Measurements from ENCODE around the gene CRTC3. TPM values are rescaled to one million over a fixed set of nuclear protein-coding genes. Genes with fewer than 3 reads are reported as not detected.

Gene CRTC3
- total and polyA plus RNA-seq, 2 of the 13 experiments (the other 11 are each of a cell fraction or from before 2014, with no cell fraction given): 8.4 to 11.8 TPM

- CTCF ChIA-PET (ENCODE audit: low intra/inter-chr PET ratio, low total read pairs): no interaction called here
- Histone ChIP-seq H3K4me1 (ENCODE audit: insufficient read depth, low read length) (no peaks in the 10 kb centered on the region), H3K79me2 (ENCODE audit: insufficient read depth, low read length) (no peaks in the 10 kb centered on the region), H3K27me3 (ENCODE audit: control insufficient read depth in 1 of 2, insufficient read depth in 2 of 2, low read length in 2 of 2) (no peaks in the 10 kb centered on the region), H2AFZ (ENCODE audit: low read length) (no peak overlapping the region), H3K4me3 (replicated peaks in 1 of 3; ENCODE audit: insufficient read depth in 1 of 3, low read depth in 2 of 3, low read length in 3 of 3) (no peak overlapping the region), H3K36me3 (replicated peaks in 1 of 2; ENCODE audit: control insufficient read depth in 1 of 2, insufficient read depth in 2 of 2, low read length in 2 of 2) (0 out of 5 replicates have a peak, but pooled peaks cover 1 to 2% of the 10 kb centered on the region in 2 experiments), H3K9me3 (ENCODE audit: low read length) (no peaks in the 10 kb centered on the region), H3K9ac (ENCODE audit: insufficient read depth, low read depth, low read length) (no peak overlapping the region), H3K27ac (ENCODE audit: extremely low read length, insufficient read depth, low read length) (no peak overlapping the region), H3K4me2 (ENCODE audit: low read depth, low read length) (no peak overlapping the region), H4K20me1 (ENCODE audit: insufficient read depth, low read length) (no peaks in the 10 kb centered on the region)
- BruUV-seq (replicated peaks): no TSS peak
- FAIRE-seq: no peak
- in situ Hi-C loops (cut with HindIII; ENCODE audit: extremely low pct_ligation_motif_present, low pct_unique_long_range_greater_than_20kb) (no loop called here), intact Hi-C loops (cut with micrococcal nuclease; ENCODE audit: unreplicated experiment) (no loop called here)
- WGBS (ENCODE audit: low lambda C conversion rate): over 99% methylated on average over 7 of the region's 7 CpGs
- DNase-seq (ENCODE audit: low spot score): no peak
- POLR2A ChIA-PET: no interaction called here
- ATAC-seq: no peak
- no peak for TF ChIP-seq SP2 (CRISPR knock-in tag; IDR thresholded peaks at IDR 0.05)
- no peak for TF ChIP-seq NR3C1 (CRISPR knock-in tag; IDR thresholded peaks at IDR 0.05)
- TF ChIP-seq TFAP4 (IDR thresholded peaks at IDR 0.05; ENCODE audit: borderline replicate concordance, low read depth): no peak
- TF ChIP-seq ZNF253 (CRISPR knock-in tag; IDR thresholded peaks at IDR 0.05; ENCODE audit: borderline replicate concordance): no peak
- TF ChIP-seq MYNN (CRISPR knock-in tag; IDR thresholded peaks at IDR 0.05; ENCODE audit: low read depth): no peak
Measured at GRCh38 chr15:90617668-90618097, 88.0 kb downstream of the CRTC3 start.

GRCh38 chr15:90618330-90619125 lies 88.8 kb downstream of the CRTC3 start:
- Histone ChIP-seq H3K9ac (ENCODE audit: insufficient read depth, low read depth, low read length) (no peak overlapping the region), H3K4me2 (ENCODE audit: low read depth, low read length) (no peak overlapping the region), H3K27ac (ENCODE audit: extremely low read length, insufficient read depth, low read length) (no peak overlapping the region), H3K36me3 (replicated peaks in 1 of 2; ENCODE audit: control insufficient read depth in 1 of 2, insufficient read depth in 2 of 2, low read length in 2 of 2) (0 out of 5 replicates have a peak, but pooled peaks cover 1 to 2% of the 10 kb centered on the region in 2 experiments), H2AFZ (ENCODE audit: low read length) (no peak overlapping the region), H3K9me3 (ENCODE audit: low read length) (no peaks in the 10 kb centered on the region), H4K20me1 (ENCODE audit: insufficient read depth, low read length) (no peaks in the 10 kb centered on the region), H3K79me2 (ENCODE audit: insufficient read depth, low read length) (no peaks in the 10 kb centered on the region), H3K4me1 (ENCODE audit: insufficient read depth, low read length) (no peaks in the 10 kb centered on the region), H3K4me3 (replicated peaks in 1 of 3; ENCODE audit: insufficient read depth in 1 of 3, low read depth in 2 of 3, low read length in 3 of 3) (no peak overlapping the region), H3K27me3 (ENCODE audit: control insufficient read depth in 1 of 2, insufficient read depth in 2 of 2, low read length in 2 of 2) (no peaks in the 10 kb centered on the region)
- in situ Hi-C loops (cut with HindIII; ENCODE audit: extremely low pct_ligation_motif_present, low pct_unique_long_range_greater_than_20kb) (no loop called here), intact Hi-C loops (cut with micrococcal nuclease; ENCODE audit: unreplicated experiment) (no loop called here)
- BruUV-seq (replicated peaks): no TSS peak
- ATAC-seq: no peak
- 99% methylated on average over 4 of the region's 4 CpGs for WGBS (ENCODE audit: low lambda C conversion rate)
- no peak for DNase-seq (ENCODE audit: low spot score)
- CTCF ChIA-PET (ENCODE audit: low intra/inter-chr PET ratio, low total read pairs): no interaction called here
- POLR2A ChIA-PET: no interaction called here
- FAIRE-seq: no peak
- TF ChIP-seq ZFY (CRISPR knock-in tag; IDR thresholded peaks at IDR 0.05) (no peak), ZNF460 (CRISPR knock-in tag; IDR thresholded peaks at IDR 0.05; ENCODE audit: borderline replicate concordance) (no peak), ZNF264 (CRISPR knock-in tag; IDR thresholded peaks at IDR 0.05) (no peak), SP4 (CRISPR knock-in tag; IDR thresholded peaks at IDR 0.05) (no peak), KDM2A (CRISPR knock-in tag; IDR thresholded peaks at IDR 0.05; ENCODE audit: borderline replicate concordance, low read depth) (no peak), ZNF451 (CRISPR knock-in tag; IDR thresholded peaks at IDR 0.05) (no peak), ZNF816 (CRISPR knock-in tag; IDR thresholded peaks at IDR 0.05; ENCODE audit: borderline replicate concordance) (no peak)
- TF ChIP-seq, protein P1, sequence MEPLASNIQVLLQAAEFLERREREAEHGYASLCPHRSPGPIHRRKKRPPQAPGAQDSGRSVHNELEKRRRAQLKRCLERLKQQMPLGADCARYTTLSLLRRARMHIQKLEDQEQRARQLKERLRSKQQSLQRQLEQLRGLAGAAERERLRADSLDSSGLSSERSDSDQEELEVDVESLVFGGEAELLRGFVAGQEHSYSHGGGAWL (CRISPR knock-in tag; IDR thresholded peaks at IDR 0.05): no peak
- TF ChIP-seq, protein P2, sequence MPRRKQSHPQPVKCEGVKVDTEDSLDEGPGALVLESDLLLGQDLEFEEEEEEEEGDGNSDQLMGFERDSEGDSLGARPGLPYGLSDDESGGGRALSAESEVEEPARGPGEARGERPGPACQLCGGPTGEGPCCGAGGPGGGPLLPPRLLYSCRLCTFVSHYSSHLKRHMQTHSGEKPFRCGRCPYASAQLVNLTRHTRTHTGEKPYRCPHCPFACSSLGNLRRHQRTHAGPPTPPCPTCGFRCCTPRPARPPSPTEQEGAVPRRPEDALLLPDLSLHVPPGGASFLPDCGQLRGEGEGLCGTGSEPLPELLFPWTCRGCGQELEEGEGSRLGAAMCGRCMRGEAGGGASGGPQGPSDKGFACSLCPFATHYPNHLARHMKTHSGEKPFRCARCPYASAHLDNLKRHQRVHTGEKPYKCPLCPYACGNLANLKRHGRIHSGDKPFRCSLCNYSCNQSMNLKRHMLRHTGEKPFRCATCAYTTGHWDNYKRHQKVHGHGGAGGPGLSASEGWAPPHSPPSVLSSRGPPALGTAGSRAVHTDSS (CRISPR knock-in tag; conservative IDR thresholded peaks at IDR 0.05): no peak
- TF ChIP-seq, protein P3, sequence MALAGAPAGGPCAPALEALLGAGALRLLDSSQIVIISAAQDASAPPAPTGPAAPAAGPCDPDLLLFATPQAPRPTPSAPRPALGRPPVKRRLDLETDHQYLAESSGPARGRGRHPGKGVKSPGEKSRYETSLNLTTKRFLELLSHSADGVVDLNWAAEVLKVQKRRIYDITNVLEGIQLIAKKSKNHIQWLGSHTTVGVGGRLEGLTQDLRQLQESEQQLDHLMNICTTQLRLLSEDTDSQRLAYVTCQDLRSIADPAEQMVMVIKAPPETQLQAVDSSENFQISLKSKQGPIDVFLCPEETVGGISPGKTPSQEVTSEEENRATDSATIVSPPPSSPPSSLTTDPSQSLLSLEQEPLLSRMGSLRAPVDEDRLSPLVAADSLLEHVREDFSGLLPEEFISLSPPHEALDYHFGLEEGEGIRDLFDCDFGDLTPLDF (CRISPR knock-in tag; IDR thresholded peaks at IDR 0.05): no peak
